Skin of body (tissue), 2 donors: ENCODE measurements around the gene CLDN4. TPM values are rescaled to one million over a fixed set of nuclear protein-coding genes. Genes with fewer than 3 reads are reported as not detected.

Experiments
- DNase-seq: peaks from one replicate; lab custom pipeline; 2025; lab: John Stamatoyannopoulos, UW
- total RNA-seq: library from RNA; depleted of rRNA; stranded (reverse); fragments of >200 nt; gene quantifications from one replicate; pipeline ENCODE4 v1.2.3, GENCODE V29; 2014

Gene CLDN4
- total RNA-seq, 1 donor from 2014 or later: 75.4 TPM

- DNase-seq: peak; percentile 68
Measured at GRCh38 chr7:73871163-73872011, 40.6 kb downstream of the CLDN4 start.

DNA sequence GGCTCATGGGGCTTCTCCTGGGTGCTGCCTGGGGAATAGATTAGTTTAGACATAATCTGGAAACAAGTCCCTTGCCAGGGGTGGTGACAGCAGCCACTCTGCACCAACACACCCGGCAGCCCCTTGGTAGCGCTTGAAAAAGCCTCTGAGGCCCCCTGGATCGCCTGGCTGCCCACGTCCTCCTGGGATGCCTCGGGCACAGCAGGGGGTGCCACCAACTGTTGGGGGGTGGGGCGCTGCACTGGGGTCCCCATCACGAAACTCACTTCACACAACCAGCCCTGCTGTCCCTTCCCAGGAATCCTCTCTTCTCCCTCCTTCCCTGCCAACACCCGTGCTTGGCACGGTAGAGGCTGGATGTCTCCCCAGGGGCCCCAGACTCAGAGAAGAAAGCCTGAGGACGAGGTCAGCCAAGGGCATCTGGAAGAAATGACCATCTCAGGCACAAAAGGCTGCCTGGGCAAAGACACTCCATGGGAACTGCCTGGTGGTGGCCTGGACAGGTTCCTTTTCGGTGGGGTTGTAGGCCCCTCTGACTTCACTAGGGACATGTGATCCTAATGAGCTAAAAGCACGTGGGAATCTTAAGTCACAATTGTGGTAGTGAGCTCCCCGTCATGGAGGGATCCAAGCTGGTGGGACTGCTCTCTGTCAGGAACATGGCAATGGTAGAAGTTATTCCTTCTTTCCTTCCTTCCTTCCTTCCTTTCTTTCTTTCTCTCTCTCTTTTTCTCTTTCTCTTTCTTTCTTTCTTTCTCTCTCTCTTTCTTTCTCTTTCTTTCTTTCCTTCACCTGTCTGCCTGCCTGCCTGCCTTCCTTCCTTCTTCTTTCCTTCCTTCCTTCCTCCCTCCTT is 41.5 kb downstream of the CLDN4 start:
- DNase-seq: no peak

DNA sequence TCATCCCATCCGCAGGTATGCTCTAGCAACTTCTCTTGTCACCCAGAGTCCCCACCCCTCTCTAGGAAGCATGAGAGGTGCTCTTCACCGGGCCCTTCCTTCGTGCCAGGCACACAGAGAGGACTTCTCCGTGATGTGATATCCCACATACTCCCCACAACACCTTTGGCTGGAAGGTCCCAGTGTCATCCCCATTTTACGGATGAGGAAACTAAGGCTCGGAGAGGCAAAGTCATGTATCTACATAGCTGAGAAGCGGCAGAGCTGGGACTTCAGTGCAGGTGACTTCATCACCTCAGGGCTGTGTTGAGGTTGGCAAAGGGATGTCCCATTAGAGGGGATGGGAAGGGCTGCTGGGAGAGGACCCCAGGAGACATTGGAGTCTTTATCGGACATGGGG is 45.6 kb downstream of the CLDN4 start:
- no peak for DNase-seq

GRCh38 chr7:73876973-73877372 is 46.2 kb downstream of the CLDN4 start:
- no peak for DNase-seq

GRCh38 chr7:73879977-73880681 is 49.3 kb downstream of the CLDN4 start:
- no peak for DNase-seq

DNA sequence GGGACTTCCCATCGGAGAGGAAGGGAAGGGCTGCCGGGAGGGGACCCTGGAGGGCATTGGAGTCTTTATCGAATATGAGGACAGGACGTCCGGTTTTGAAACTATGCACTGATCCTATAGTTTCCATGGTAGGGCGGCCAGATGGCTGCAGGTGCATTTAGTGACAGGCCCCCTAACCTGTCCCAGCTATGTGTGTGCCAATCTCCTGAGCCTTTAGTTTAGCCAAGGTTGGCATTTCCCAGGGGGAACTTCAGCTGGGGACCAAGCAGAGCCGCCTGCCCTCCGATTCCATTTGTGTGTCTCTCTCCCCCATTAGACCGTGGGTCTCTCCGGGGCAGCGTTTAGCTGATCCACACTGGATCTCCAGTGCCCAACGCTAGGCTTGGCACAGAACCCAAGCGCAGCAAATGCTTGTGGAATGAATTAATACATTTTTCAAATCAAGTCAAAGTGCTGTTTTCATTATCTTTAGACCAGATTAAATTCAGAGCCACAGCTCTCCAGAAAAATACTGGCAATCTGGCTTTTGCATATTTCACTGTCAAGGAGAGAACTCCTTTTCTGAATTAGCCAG is 50.0 kb downstream of the CLDN4 start:
- no peak for DNase-seq

DNA sequence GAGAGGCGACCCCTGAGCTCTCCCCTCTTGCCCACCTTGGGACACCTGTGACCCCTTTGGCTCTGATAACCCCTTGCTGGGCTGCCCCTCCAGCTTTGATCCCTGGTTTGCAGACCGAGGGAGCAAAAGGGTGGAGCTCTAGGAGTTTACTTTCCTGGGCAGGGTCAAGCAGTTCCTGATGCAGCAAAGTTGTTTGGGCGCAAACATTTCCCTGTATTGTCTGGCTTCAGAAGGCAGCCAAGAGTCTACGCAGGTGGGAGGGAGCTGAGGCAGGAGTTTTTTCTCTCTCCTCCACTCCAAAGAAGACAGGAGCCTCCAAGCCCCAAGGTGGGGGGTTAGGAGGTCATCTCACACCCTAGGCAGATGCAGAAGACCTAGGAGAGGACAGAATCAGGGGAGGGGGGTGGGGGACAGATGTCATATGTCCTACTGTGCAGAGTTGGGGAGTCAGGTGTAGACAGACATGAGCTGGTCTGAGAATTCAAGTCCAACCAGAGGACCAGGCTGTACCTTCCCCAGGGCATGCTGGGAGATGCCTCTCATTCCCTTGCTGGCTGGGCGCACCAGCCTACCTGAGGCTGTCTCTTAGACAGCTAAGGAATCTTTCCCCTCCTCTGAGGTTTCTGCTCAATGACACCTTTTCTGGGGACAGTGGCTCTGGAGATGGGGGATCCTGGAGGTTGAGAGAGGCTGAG is 50.7 kb downstream of the CLDN4 start:
- DNase-seq: no peak

DNA sequence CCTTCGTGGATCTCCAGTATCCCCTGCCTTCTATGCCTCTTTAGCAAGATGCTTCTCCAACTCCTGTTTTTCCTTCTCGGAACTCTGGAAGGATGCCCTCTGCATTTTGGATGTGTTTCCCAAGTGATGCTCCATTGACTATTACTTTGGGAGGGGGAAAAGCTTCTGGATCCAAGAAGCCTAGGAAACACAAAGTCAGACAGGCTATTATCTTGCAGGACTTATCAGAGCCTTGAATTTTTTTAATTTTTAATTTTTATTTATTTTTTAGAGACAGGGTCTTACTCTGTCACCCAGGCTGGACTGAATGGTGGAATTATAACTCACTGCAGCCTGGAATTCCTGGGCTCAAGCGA is 51.2 kb downstream of the CLDN4 start:
- no peak for DNase-seq

Other genes starting within 250 kb of the CLDN4 start
- 22.3 TPM for gene MLXIPL, start 206.5 kb upstream of the CLDN4 start, total RNA-seq
- gene VPS37D, start 163.2 kb upstream of the CLDN4 start, total RNA-seq: 3.6 TPM
- 3.4 TPM for gene DNAJC30, start 147.5 kb upstream of the CLDN4 start, total RNA-seq
- 28.0 TPM for gene BUD23, start 147.4 kb upstream of the CLDN4 start, total RNA-seq
- gene STX1A, start 111.3 kb upstream of the CLDN4 start, total RNA-seq: 8.5 TPM
- gene ABHD11, start 92.2 kb upstream of the CLDN4 start, total RNA-seq: 8.0 TPM
- 0.20 TPM for gene CLDN3, start 60.7 kb upstream of the CLDN4 start, total RNA-seq
- gene METTL27, start 11.5 kb downstream of the CLDN4 start, total RNA-seq: 3.2 TPM
- gene TMEM270, start 30.2 kb downstream of the CLDN4 start, total RNA-seq: not detected
- 321 TPM for gene ELN, start 197.2 kb downstream of the CLDN4 start, total RNA-seq